NCI-H460 (cell line): ENCODE measurements around the gene C2orf78. TPM values are rescaled to one million over a fixed set of nuclear protein-coding genes. Genes with fewer than 3 reads are reported as not detected.

ENCODE experiments used
- DNase-seq: peaks from one replicate; pipeline ENCODE4 v3.0.0-alpha.2; 2016; ENCODE audit warnings: low read depth; ENCODE audit errors: extremely low read depth
- total RNA-seq: library from RNA; depleted of rRNA; stranded (reverse); fragments of >200 nt; shearing (Covaris generic); gene quantifications from 2 replicates; pipeline ENCODE4 v1.2.3, GENCODE V29; 2014; rRNA removed

The C2orf78 gene
- total RNA-seq, 1 experiment from 2014 or later: not detected

- no peak for DNase-seq
These were observed 54.0 kb downstream of the C2orf78 start for GRCh38 chr2:73837847-73838585.

- DNase-seq: no peak
These were observed 55.0 kb downstream of the C2orf78 start for GRCh38 chr2:73838889-73839534.

- DNase-seq: no peak
These were observed 55.8 kb downstream of the C2orf78 start for GRCh38 chr2:73839653-73840411.

GRCh38 chr2:73841912-73842738, 58.1 kb downstream of the C2orf78 start:
- no peak for DNase-seq

GRCh38 chr2:73842739-73843019, 58.7 kb downstream of the C2orf78 start:
- no peak for DNase-seq

- DNase-seq: no peak
These were observed 60.1 kb downstream of the C2orf78 start for GRCh38 chr2:73844087-73844486.

- no peak for DNase-seq
These were observed 66.0 kb downstream of the C2orf78 start for GRCh38 chr2:73850009-73850408.

GRCh38 chr2:73851274-73851673, 67.3 kb downstream of the C2orf78 start:
- no peak for DNase-seq

GRCh38 chr2:73852020-73852419, 68.0 kb downstream of the C2orf78 start:
- DNase-seq: no peak

GRCh38 chr2:73855526-73855925, 71.5 kb downstream of the C2orf78 start:
- DNase-seq: no peak

- no peak for DNase-seq
These were observed 72.2 kb downstream of the C2orf78 start for GRCh38 chr2:73856214-73856613.

GRCh38 chr2:73859721-73860586, 76.0 kb downstream of the C2orf78 start:
- peak; percentile 11 for DNase-seq

- DNase-seq: no peak
These were observed 79.0 kb downstream of the C2orf78 start for GRCh38 chr2:73862987-73863386.

Other genes starting within 250 kb of the C2orf78 start
- not detected in 2 replicates for gene NAT8, start 141.8 kb upstream of the C2orf78 start, total RNA-seq
- gene TPRKB, start 46.8 kb upstream of the C2orf78 start, total RNA-seq: 84.2 and 92.3 TPM in 2 replicates
- gene DUSP11, start 4.1 kb upstream of the C2orf78 start, total RNA-seq: 35.0 and 36.6 TPM in 2 replicates
- 81.2 and 88.6 TPM in 2 replicates for gene STAMBP, start 44.8 kb downstream of the C2orf78 start, total RNA-seq
- gene ACTG2, start 108.8 kb downstream of the C2orf78 start, total RNA-seq: not detected in 2 replicates
- 151 and 159 TPM in 2 replicates for gene DGUOK, start 142.7 kb downstream of the C2orf78 start, total RNA-seq
- gene TET3, start 200.7 kb downstream of the C2orf78 start, total RNA-seq: 6.1 TPM in 2 replicates